GM21529 (cell line): ENCODE data around the gene OR10J1.

Source experiments
- ATAC-seq: cut with Tn5 transposase; IDR thresholded peaks from one replicate; pipeline ENCODE4 v1.9.1; 2021; ENCODE audit not compliant: unreplicated experiment

Gene OR10J1

GRCh38 chr1:159483501-159483900, 44.0 kb downstream of the OR10J1 start:
- ATAC-seq = no peak
